Activated naive CD8-positive, alpha-beta T cell treated with anti-CD3 and anti-CD28 coated beads, Interleukin-2, amount 50 U/mL, for 16 hours (primary cell): ENCODE data around the gene SLC7A5.
A peak's percentile ranks its signal among the peaks of the same experiment; 100 is the strongest.
"Not testable (repeated sequence)": the region's sequence is repeated elsewhere in the genome, so short reads cannot be mapped to it uniquely, and the experiment has no call there.

Source experiments
- DNase-seq: peaks from one replicate; pipeline ENCODE4 v3.0.0-alpha.2; 2020; ENCODE audit warnings: low read depth, low spot score

The SLC7A5 gene

DNA sequence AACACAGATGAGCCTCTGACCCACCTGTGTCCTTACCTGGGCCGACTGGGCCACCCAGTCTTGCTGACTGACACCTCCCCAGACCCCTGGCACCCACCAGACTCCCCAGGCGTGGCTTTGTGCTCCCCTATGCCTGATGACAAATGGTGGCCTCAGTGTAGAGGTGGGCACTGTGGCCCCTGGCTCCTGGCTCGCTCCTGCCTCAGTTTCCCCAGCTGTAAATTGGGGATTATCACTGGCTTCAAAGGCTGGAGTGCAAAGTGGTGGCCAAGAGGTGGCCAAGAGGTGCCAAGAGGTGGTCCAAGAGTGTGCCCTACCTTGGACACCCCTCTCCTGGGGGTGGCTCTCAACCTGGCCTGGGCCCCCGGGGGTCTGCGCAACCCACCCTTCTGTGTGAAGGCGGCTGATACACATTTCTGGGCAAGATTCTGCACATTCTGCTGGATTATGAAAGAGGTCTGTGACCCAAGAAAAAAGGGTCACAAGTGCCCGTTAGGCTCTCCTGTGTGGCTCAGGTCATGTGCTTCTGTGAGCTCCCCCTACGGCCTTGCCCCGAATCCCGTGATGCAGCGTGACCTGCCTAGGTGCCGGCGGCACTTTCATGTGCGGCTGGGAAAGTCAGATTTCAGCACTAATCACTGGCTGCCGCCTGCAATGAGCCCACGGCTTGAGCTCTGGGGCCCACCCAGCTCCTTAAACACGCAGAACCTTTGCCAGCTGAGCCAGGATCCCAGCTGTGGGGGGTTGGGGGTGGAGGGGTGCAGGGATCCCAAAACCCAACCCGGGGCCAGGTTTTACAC lies 7.8 kb downstream of the SLC7A5 start:
- DNase-seq, result not testable (repeated sequence)

DNA sequence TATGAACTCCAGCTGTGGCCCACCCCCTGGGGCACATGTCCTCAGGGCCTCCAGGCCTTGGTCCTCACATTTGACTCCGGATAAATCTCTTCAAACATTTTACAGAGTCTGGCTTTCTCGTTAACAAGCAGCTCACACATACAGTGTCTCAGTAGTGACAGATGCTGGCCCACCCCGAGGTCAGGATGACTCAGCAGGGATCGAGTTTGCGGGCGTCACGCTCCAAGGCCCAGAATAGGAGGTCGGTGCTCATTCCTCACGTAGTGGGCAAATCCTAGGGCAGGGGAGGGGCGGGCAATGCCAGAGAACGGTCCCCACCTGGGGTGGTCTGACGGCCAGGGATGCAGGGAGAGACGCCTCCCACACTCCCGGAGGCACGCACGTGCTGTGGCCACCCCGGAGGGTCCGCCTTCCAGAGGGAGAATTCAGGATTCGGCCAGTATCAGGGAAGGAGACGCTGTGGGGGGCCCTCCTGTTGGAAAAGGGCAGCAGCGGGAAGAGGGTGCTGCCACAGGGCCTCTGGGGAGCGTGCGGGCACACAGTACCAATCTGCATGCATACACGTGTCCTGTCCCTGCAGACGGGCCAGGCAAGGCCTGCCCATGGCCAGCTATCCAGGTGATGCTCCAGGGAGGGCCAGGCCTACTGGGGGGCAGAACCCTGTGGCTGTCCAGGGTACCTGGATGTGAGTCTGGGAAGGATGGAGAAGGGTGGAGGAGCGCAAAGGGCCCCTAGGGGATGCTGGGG lies 8.6 kb downstream of the SLC7A5 start:
- no peak for DNase-seq

DNA sequence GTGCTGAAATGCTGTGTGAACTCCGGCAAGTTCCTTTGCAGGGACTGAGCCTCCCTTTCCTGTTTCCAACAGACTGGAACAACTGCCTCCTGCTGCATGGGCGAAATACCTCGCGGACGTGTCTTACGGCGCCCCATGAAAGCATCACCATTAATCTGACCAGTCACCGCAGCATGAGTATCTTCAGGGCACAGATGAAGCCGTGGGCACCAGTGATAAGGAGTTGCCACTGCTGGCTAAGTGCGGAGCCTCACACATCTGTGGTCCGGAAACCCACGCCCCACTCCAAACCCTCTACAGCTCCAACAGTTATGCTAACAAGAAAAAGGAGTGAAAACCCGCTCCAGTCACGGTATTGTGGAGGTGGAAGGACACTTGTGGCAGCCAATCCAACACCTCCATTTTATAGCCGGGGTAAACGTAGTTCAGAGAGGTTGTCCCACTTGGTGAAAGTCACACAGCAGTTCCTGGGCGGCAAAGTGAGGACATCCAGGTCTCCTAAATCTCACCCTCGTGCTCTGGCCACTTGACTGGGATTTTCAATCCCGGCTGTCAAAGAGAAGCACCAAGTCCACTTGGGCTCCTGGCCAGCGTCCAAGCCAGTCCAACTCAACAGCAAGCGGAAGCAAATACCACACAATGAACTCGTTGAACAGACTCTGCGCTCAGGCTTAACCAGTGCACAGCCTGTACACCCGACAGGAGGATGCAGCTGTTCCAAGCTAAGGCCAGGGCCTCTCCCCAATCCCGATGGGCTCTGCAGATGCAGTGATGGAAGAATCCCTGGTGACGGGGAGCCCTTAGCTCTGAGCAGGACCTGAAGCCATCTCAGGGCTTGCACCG lies 10.9 kb downstream of the SLC7A5 start:
- not testable (repeated sequence) for DNase-seq

DNA sequence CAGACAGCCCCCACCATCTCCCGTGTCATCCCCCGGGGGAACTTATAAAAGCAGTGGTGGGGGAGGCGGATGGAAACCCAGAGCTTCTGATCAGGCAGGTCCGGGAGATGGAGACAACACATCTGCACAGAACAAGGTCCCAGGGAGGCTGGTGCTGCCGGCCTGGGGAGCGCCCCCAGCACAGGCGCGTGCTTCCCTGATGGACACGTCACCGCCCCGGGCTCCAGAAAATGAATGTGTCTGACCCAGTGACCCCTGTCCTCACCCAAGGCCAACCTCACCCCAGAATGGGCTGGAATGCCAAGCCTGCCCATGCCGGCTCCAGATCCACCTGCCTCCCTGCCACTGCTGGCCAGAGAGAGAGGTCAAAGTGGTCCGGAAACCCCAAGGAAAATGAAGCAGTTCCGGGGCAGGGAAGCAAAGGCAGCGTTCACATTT lies 12.5 kb downstream of the SLC7A5 start:
- no peak for DNase-seq

- DNase-seq, result no peak
Observed at GRCh38 chr16:87855852-87856715, 13.2 kb downstream of the SLC7A5 start.

GRCh38 chr16:87854907-87855683 lies 14.2 kb downstream of the SLC7A5 start:
- no peak for DNase-seq

DNA sequence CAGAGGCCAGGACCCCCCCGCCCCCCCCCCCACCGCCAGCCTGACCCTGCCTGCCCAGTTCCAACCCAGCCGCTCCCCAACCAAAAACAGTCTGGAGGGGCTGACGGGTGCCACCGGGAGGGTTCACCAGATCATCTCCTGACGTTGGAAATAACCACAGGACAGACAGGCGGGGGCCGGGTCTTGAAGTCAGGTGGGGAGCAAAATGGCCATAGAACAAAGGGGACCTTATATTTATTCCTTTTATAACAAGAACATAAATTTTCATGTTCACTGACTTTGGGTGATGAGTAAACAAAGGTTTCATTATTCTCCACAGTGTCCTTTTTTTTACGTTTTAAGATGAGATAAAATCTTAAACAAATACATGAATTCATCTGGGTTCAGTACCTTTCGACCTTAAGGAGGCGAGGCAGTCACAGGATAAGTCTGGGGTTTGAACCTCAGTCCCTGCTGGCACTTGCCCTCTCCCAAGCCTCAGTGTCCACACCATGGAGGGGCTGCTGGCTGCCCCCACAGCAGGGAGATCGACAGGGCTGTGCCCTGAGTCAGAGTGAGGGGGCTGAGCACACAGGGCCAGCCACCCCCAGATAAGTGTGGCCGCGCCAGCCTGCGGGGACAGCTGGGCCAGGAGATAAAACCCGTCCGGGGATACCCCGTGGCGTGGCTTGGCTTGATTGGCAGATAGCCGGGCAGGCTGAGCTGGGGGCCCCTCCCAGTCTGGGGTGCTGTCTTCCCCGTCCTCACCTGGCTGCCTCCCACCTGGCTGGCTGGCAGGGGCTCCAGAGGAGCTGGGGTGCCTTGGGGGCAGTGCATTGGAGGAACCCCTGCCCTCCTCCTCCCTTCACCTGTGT lies 15.0 kb downstream of the SLC7A5 start:
- no peak for DNase-seq

- DNase-seq, result peak; percentile 62
Observed at GRCh38 chr16:87853411-87854052, 15.8 kb downstream of the SLC7A5 start.

DNA sequence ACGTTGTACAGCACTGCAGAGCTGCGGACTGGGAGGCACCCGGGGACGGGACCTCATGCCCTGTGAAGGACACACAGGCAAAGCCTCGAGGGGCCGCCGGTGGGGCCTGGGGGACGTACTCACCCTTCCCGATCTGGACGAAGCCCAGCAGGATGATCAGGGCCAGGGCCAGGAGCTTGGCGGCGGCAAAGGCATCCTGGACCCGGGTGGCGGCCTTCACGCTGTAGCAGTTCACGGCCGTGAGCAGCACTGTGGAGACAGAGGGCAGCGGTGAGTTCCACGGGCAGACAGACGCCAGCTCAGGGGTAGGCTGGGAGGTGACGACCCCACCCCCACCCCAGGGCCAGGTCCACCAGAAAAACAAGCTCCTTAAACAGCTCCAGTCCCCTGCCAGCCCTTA lies 17.7 kb downstream of the SLC7A5 start:
- DNase-seq, result no peak

DNA sequence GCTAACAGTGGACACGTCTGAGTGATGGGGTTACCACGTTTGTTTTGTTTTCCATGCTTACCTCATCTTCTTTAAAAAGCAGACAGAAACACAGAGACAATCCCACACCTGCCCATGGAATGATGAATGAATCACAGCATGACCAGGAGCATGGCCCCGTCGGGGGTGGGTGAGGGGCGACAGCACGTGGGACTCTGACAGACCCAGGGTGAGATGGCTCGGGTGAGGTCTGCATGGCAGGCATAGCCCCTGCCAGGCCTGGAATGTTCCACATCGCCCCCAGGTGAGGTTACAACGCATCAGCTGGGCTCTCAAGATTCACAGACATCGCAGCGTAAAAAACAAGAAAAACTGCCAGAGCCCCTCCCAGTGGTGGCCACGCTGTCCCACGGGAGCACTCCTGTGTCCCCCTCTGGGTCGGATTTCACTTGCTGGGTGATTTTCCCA lies 18.1 kb downstream of the SLC7A5 start:
- DNase-seq, result no peak

DNA sequence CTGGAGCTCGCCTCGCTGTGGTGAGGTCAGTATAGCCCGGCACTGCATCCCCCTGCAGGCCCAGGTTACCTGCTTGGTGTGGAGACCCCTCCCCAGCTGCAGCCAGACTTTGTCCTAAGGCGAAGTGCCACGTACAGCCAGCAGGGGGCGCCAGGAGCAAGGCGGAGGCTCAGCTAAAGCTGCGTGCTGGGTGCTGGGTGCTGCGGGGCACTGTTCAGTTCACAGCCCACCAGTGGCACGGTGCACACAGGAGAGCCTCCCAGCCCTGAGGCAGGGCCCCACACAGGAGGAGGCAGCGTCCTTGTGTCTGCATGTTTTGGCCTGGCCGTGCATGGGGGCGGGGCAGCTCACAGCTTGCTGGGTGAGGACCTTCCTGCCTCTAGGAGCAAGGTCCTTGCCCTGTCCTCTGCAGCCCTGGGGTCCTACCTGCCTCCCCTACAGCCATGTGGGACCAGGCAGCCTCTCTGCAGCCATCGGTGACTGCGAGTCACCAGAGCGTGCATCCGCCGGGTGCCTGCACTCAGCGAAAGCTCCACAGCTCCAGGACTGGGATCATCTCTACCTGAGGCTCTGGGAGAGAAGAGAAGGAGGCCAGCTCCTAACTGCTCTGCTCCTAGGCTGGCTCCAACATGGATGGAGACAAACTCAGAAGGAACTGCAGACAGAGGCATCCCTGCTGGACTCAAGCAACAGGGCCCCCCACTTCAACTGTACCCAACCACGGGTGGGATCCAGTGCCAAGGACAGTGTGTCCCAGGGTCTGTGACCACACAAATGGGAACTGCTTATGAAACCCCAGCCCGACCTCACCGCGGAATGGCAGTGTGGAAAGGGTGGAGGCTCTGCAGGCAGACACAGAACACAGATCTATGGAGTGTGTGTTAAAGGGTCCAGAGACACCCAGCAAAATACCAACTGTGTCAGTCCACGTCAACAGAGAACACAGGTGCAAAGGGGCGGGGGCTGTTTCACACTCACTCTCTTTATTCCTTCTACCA lies 19.0 kb downstream of the SLC7A5 start:
- DNase-seq, result peak; percentile 36

GRCh38 chr16:87849419-87850008 lies 19.8 kb downstream of the SLC7A5 start:
- no peak for DNase-seq

DNA sequence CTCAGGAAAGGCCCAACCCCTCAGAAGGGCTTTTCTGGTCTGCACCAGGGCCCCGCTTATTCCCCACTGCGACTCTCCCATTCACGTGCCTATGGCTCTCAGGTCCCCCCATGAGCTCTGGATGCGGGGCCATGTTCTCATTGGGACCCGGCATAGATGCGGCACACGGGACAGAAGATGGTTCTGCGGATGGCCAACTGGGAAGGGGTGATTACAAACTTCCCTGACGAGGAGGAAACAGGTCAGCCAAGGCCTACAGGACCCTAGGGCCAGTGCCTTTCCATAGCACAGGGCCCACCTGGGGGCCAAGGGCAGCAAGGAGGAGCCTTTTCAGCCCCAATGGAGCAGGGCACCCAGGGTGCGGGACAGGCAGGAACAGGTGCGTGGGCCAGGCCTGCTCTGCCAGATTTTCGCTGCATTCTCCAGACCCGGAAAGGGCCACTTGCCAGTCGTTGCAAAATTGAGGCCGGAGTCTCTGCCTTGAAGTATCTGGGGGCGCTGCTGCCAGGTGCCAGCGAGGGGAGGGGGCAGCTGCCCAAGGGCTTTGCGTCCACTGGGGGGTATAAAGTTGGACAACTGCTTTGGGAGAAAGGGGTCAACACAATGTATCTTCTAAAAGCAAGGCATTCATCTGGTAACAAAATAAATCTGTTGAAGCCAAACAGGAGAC lies 20.5 kb downstream of the SLC7A5 start:
- no peak for DNase-seq

DNA sequence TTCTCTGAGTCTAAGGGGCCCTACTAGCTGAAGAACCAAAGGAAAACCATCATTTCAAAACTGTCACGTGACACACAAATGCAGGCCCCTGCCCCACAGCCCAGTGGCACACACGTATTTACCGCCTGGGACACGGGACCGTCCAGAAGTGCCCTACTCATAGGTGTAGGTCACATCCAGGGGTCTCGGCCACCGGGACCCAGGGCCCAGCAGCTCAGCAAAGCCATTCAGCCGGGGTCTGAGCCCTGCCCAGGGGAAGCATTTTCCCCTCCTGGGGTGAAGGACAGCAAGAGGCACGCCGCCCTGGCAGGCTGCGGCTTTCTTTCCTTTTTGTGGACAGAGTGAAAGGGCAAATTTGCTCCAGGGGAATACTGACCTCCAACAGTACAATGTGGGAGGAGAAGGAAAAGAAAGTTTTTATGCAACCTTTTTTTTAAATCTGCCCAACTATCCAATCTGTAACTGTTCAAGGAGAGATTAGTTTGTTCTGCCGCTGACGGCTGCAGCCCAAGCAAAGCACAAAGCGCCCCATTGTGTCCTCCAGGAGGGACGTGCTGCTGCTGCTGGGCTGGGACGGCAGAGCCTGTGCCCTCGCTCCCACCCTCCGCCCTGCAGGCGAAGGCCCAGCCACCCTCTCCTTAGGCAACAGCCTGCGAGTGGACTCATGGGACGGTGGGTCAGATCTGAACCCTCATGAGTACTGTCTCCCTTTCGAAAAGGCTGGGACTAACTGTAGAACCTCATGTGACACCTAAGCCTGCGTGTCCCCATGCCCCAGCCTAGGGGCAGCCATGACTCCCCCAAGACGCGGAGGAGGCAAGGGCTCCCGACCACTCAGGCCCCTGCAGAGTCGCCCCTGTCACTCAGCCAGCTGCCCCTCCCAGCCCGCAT lies 21.3 kb downstream of the SLC7A5 start:
- no peak for DNase-seq

DNA sequence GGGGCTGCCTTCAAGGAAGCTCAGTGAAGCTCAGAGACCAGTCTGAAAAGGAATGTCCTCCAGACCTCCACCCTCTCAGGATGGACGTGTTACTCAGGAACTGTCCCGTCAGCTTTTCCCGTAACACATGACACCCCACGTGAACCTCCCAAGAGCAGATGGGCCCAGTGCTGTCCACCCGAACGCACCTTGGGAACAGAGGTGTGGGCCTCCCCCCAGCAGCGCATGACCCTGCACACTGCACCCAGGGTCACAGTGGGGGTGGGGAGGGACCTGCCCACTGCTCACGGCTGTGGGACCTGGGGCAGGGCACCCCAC lies 21.9 kb downstream of the SLC7A5 start:
- no peak for DNase-seq
